Activated CD4-positive, alpha-beta T cell treated with anti-CD3 and anti-CD28 coated beads for 36 hours (primary cell): Measurements from ENCODE around the gene SLC35B2. TPM values are rescaled to one million over a fixed set of nuclear protein-coding genes. Genes with fewer than 3 reads are reported as not detected.
A peak's percentile ranks its signal among the peaks of the same experiment; 100 is the strongest.

Experiments used
- ATAC-seq: fragments of 200-7000 bp; cut with Tn5 transposase; one replicate; pipeline ENCODE4 v1.10.0; 2021; ENCODE audit warnings: mild to moderate bottlenecking, moderate library complexity
- CTCF ChIA-PET: fragments of 350-600 bp; sonication (Branson Sonifier 250); formaldehyde crosslinking; loops from one replicate; lab custom pipeline; 2021; ENCODE audit warnings: antibody characterized with exemption; lab: Charles Lee
- POLR2A ChIA-PET: fragments of 350-600 bp; sonication (Branson Sonifier 250); formaldehyde crosslinking; loops from one replicate; lab custom pipeline; 2021; ENCODE audit warnings: antibody characterized with exemption, inconsistent platforms; lab: Charles Lee
- DNase-seq: peaks from one replicate; pipeline ENCODE4 v3.0.0-alpha.2; 2020
- H3K27ac Mint-ChIP-seq: one replicate; pipeline ENCODE4 v1.8.0; 2021; ENCODE audit warnings: mixed read lengths
- H3K27me3 Mint-ChIP-seq: one replicate; pipeline ENCODE4 v1.8.0; 2021; ENCODE audit warnings: mixed read lengths
- H3K36me3 Mint-ChIP-seq: one replicate; pipeline ENCODE4 v1.8.0; 2021; ENCODE audit warnings: low read depth, mixed read lengths
- H3K4me1 Mint-ChIP-seq: one replicate; pipeline ENCODE4 v1.8.0; 2021; ENCODE audit warnings: mixed read lengths
- H3K4me3 Mint-ChIP-seq: one replicate; pipeline ENCODE4 v1.8.0; 2021; ENCODE audit warnings: mild to moderate bottlenecking, moderate library complexity, mixed read lengths
- H3K9me3 Mint-ChIP-seq: one replicate; pipeline ENCODE4 v1.8.0; 2021; ENCODE audit warnings: low read depth, mixed read lengths
- intact Hi-C, 2 experiments: fragments of 100-400 bp; cut with DNase I in 1 of 2; cut with micrococcal nuclease in 1 of 2; formaldehyde crosslinking; loops; one replicate each; pipeline versions ENCODE4 v1.14.2 to v1.15.1; 2022 to 2024; cut with DNase I, micrococcal nuclease
- total RNA-seq, 2 experiments: library from RNA; stranded (reverse); gene quantifications; one replicate each; pipeline ENCODE4 v1.2.3, GENCODE V29; 2021

SLC35B2 gene
- total RNA-seq, 2 experiments from 2014 or later = 14.1 TPM

DNA sequence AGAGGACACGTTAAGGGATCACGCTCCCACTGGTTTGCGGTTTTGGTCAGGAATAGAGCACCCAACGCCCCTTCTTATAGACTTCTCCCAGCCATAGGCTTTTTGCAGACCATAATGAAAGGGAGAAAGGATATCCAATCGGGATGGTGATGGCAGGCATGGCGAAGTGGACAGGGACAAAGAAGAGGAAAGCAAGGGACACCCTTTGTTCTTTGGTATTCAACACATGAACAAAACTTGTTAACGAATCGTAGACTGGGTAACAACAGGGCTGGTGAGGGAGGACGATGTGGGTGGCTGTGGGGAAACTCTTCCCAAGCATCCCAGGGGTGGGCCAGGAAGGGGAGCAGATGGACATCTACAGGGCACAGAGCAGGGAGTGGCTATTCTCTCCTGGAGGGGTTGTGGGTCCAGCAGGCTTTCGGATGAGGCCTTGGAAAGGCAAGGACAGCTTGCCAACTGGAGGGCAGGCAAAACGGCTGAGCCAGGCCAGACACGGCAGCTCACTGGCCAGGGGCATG is 11.9 kb downstream of the SLC35B2 start:
- no peaks in the 10 kb centered on the region for H3K9me3 Mint-ChIP-seq
- CTCF ChIA-PET = interaction anchor here (1.2 to 4.9 kb wide), 5 partner anchors 8 to 88 kb away, joined by 4 to 40 read pairs (median 5); partner anchors contain the start of genes SLC29A1 and SLC35B2

DNA sequence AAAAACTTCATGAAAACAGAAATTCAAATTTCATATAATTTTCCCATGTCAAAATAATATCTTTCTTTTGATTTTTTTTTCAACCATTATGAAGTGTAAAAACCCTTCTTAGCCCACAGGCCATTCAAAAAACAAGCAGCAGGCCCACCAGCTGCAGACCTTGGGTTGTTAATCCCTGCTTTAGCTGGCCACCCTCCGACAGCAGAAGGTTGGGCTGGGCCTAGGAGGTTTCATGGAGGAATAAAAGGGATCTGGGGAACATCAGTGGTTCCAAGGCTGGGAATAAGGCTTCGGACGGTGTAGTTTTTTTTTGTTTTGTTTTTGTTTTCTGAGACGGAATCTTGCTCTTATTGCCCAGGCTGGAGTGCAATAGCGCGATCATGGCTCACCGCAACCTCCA is 14.0 kb downstream of the SLC35B2 start:
- Mint-ChIP-seq H3K36me3 (peaks cover 16% of the 10 kb centered on the region), H3K27me3 (no peaks in the 10 kb centered on the region), H3K27ac (no peak overlapping the region), H3K4me3 (no peak overlapping the region), H3K9me3 (no peaks in the 10 kb centered on the region), H3K4me1 (peaks cover 24% of the 10 kb centered on the region)
- CTCF ChIA-PET = interaction anchor here (1.3 to 1.8 kb wide), 2 partner anchors 13 to 19 kb away, joined by 3 to 4 read pairs; no protein-coding TSS in a partner anchor
- intact Hi-C loops = loop anchor here in 1 of 2 experiments (10.0 kb wide), 1 partner anchor 1131 kb away; the partner anchor contains the start of gene SUPT3H
- POLR2A ChIA-PET = interaction anchor here (0.5 kb wide), 1 partner anchor 101 kb away, joined by 4 read pairs; no protein-coding TSS in a partner anchor
- DNase-seq = no peak
- ATAC-seq = no peak

More for the DNA sequence above, 11.9 kb downstream of the SLC35B2 start:
- ATAC-seq (no peak), DNase-seq (no peak)
- POLR2A ChIA-PET = interaction anchor here (3.6 to 5.0 kb wide), 2 partner anchors 11 to 22 kb away, joined by 55 to 70 read pairs; partner anchors contain the start of genes SLC29A1 and SLC35B2
- H3K4me3 Mint-ChIP-seq = peak overlapping the region; percentile 97
- H3K27ac Mint-ChIP-seq = peak overlapping the region; percentile 99
- no peaks in the 10 kb centered on the region for H3K27me3 Mint-ChIP-seq
- H3K36me3 Mint-ChIP-seq = peaks cover 37% of the 10 kb centered on the region
- H3K4me1 Mint-ChIP-seq = peaks cover 31% of the 10 kb centered on the region
- intact Hi-C loops = loop anchor here (5.0 to 10.0 kb wide), 4 partner anchors 473 to 1129 kb away; partner anchors contain the start of genes POLH (in 1 of the 2), POLR1C (in 1 of the 2), SUPT3H (in 1 of the 2) and VEGFA (in 1 of the 2)

DNA sequence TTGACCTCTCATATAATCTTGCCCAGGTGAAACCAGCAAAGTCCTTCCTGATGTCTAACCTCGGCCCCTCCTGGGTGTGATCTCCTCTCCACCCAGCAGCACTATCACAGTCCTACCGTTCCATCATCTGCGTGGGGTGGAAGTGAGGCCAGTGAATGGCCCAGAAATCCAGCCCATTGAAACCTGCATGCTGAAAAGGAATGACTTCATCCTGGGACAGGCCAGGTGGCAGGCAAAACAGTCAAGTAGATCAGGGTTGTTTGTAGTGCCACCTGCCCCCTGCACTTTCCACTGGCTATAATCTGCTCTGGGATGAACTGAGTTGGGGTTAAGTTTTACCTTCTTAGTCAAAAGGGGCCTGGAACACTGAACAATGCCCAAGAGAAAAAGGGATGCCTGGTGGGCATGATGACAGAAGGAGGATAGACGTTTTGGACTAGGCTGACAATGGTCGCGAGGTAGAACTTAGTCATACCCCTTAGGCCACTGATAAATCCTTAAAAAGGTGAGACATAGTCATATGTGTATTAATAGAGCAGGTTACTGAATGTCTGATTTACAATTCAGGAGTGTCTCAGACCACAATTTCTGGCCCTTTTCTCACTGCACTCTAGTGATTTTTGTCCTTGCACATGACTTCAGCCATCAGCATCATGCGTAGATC is 18.5 kb downstream of the SLC35B2 start:
- Mint-ChIP-seq H3K4me3 (peak overlapping the region; percentile 75), H3K4me1 (peaks cover 31% of the 10 kb centered on the region), H3K36me3 (peaks cover 2% of the 10 kb centered on the region), H3K27me3 (no peaks in the 10 kb centered on the region), H3K27ac (peak overlapping the region; percentile 94), H3K9me3 (no peaks in the 10 kb centered on the region)
- ATAC-seq (no peak), DNase-seq (no peak)
- CTCF ChIA-PET = interaction anchor here (0.7 kb wide), 1 partner anchor 18 kb away, joined by 3 read pairs; no protein-coding TSS in a partner anchor
- POLR2A ChIA-PET = interaction anchor here (0.7 to 1.8 kb wide), 2 partner anchors 8 to 33 kb away, joined by 3 to 15 read pairs; partner anchors contain the start of gene HSP90AB1
- intact Hi-C loops = loop anchor here (1.0 to 5.0 kb wide), 7 partner anchors 7 to 148 kb away; partner anchors contain the start of genes CDC5L (in 1 of the 2), MRPL14 (in 1 of the 2), NFKBIE (in 1 of the 2) and SLC29A1 (in 1 of the 2)

DNA sequence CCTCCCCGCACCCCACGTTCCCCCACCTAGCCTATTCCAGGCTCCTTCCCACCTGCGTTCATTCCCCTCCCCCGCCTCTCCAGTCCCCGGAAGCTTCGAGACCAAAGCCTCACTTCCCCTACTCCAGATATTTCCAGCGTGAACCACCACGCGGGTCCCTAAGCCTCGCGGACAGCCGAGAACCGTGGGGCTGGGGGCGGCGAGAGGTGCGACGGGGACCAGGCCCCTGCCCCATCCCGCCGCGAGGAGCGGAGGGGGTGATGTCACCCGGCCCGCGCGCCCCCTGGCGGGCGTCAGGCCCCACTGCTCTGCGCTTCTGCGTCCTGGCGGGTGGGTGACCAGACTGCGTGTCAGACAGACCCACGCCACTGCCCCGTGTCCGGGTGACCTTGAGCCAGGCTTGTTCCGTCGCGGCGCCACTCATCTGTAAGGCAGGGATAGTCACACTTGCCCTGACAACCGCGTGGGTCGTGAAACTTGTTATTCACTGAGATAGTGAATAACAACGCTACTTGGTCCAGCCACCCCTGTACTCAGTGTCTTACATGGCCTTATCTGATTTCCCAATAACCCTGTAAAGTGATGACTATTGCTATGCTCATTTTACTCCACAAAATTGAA is 19.4 kb downstream of the SLC35B2 start:
- ATAC-seq (peak; percentile 78), DNase-seq (peak; percentile 88)
- intact Hi-C loops = loop anchor here (1.0 to 5.0 kb wide), 9 partner anchors 8 to 149 kb away; partner anchors contain the start of genes CDC5L (in 1 of the 2), MRPL14 (in 1 of the 2), NFKBIE (in 1 of the 2) and SLC29A1 (in 1 of the 2)
- ChIA-PET POLR2A (interaction anchor here (0.6 to 1.8 kb wide), 4 partner anchors 9 to 536 kb away, joined by 3 to 15 read pairs (median 4); partner anchors contain the start of gene HSP90AB1), CTCF (interaction anchor here (0.6 to 1.7 kb wide), 6 partner anchors 13 to 77 kb away, joined by 3 to 8 read pairs (median 4); no protein-coding TSS in a partner anchor)
- Mint-ChIP-seq H3K27me3 (no peaks in the 10 kb centered on the region), H3K27ac (peak overlapping the region; percentile 94), H3K9me3 (no peaks in the 10 kb centered on the region), H3K4me1 (peaks cover 31% of the 10 kb centered on the region), H3K4me3 (peak overlapping the region; percentile 75), H3K36me3 (peaks cover 7% of the 10 kb centered on the region)

DNA sequence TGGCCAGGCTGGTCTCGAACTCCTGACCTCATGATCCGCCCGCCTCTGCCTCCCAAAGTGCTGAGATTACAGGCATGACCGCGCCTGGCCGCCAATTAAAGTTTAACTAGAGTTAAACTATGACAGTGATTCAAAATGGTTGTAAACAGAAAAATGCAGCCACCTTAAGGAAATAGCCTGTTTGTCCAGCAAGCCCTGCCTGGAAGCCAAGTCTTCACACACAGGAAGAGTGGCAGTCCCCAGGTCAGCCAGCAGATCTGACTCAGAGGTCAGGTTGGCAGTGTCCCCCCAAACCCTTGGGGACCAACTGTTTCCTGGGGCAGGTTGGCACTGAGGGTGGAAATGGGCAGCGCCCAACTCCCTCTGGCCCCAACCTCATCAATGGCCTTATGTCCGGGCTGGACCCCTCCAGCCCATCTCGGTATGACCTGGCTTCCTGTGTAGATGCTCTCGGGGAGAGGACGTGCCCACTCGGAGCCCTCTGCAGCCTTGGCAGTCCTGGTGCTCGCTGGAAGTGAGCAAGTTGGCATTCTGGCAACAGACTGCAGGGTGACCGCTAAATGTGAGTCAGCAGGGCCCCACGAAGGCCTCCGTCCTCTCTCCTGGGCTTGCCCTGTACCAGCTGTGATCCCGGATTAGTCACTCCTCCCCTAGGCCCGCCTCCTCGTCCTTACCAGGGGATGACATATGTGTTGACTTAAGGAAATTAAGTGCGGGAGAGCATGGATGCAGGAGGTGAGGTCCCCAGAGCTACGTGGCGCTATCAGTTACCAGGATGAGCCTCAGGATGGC is 20.1 kb downstream of the SLC35B2 start:
- H3K36me3 Mint-ChIP-seq = peaks cover 12% of the 10 kb centered on the region
- H3K4me3 Mint-ChIP-seq = peak overlapping the region; percentile 75
- peak; percentile 89 for DNase-seq
- CTCF ChIA-PET = interaction anchor here (0.5 to 1.7 kb wide), 7 partner anchors 9 to 76 kb away, joined by 3 to 8 read pairs (median 3); no protein-coding TSS in a partner anchor
- H3K27ac Mint-ChIP-seq = peak overlapping the region; percentile 94
- peak; percentile 87 for ATAC-seq
- POLR2A ChIA-PET = interaction anchor here (0.8 to 1.8 kb wide), 3 partner anchors 10 to 51 kb away, joined by 3 to 15 read pairs (median 6); partner anchors contain the start of gene HSP90AB1
- peaks cover 29% of the 10 kb centered on the region for H3K4me1 Mint-ChIP-seq
- no peaks in the 10 kb centered on the region for H3K27me3 Mint-ChIP-seq
- intact Hi-C loops = loop anchor here (1.0 to 5.0 kb wide), 3 partner anchors 13 to 141 kb away; no protein-coding TSS in a partner anchor
- no peaks in the 10 kb centered on the region for H3K9me3 Mint-ChIP-seq

DNA sequence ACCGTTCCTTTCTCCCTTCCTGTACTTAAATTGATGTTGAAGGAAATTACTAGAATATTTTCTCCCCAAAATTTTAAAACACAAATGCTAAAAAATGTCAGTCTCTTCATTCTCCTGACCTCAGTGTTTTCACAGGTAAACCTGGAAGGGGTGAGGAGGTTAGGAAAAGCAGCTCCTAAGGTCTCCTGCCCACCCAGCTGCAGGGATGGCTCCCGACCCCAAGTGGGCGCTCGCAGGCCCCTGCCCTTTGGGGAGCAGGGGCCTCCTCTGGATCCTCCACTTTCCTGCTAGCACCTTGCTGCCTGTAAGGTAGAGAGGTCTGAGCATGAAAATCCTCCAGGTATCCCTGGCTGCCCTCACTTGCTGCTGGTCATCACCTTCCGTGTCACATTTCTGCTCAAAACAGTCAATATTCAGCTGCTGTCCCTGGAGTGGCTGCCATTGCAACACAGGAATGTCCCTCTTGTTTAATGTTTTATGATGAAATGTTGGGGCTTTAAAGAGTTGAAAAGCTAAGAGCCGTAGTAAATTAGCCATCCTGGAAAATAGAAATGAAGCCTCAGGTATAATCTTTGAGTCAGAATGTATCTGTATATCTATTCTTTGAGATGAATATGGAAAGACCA is 21.3 kb downstream of the SLC35B2 start:
- DNase-seq = no peak
- H3K27ac Mint-ChIP-seq = no peak overlapping the region
- no peak overlapping the region for H3K4me3 Mint-ChIP-seq
- H3K9me3 Mint-ChIP-seq = no peaks in the 10 kb centered on the region
- H3K27me3 Mint-ChIP-seq = no peaks in the 10 kb centered on the region
- peaks cover 21% of the 10 kb centered on the region for H3K36me3 Mint-ChIP-seq
- ATAC-seq = no peak
- H3K4me1 Mint-ChIP-seq = peaks cover 26% of the 10 kb centered on the region
- CTCF ChIA-PET = interaction anchor here (0.6 to 2.8 kb wide), 12 partner anchors 8 to 779 kb away, joined by 3 to 16 read pairs (median 4); partner anchors contain the start of gene HSP90AB1
- POLR2A ChIA-PET = interaction anchor here (0.6 to 2.8 kb wide), 2 partner anchors 11 to 14 kb away, joined by 8 read pairs; partner anchors contain the start of gene HSP90AB1
- intact Hi-C loops = loop anchor here in 1 of 2 experiments (5.0 kb wide), 1 partner anchor 139 kb away; no protein-coding TSS in a partner anchor

DNA sequence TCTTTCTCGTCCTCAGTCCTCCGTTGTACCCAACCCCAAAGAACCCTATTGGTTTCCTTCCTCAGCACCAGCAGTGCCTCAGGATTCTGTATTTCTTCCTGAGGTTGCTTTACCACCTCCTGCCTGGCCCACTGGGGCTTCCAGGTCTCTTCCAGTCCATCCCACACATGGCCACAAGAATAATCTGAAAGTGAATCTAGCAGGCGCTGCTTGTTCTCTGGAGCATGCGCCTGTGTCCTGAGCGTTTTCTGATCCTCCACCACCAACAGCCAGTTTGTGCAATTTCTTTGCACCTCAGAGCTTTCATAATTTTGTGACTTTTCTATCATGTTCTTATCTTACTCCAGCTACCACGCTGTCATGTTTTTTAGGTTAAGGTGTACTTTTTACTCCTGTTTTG is 22.1 kb downstream of the SLC35B2 start:
- DNase-seq = no peak
- no peaks in the 10 kb centered on the region for H3K27me3 Mint-ChIP-seq
- ChIA-PET CTCF (interaction anchor here (0.6 to 2.8 kb wide), 10 partner anchors 9 to 779 kb away, joined by 3 to 16 read pairs (median 4); partner anchors contain the start of gene HSP90AB1), POLR2A (interaction anchor here (2.8 kb wide), 1 partner anchor 12 kb away, joined by 8 read pairs; the partner anchor contains the start of gene HSP90AB1)
- intact Hi-C loops = loop anchor here in 1 of 2 experiments (5.0 kb wide), 1 partner anchor 138 kb away; no protein-coding TSS in a partner anchor
- no peak overlapping the region for H3K27ac Mint-ChIP-seq
- no peak overlapping the region for H3K4me3 Mint-ChIP-seq
- ATAC-seq = no peak
- H3K36me3 Mint-ChIP-seq = peaks cover 28% of the 10 kb centered on the region
- no peaks in the 10 kb centered on the region for H3K9me3 Mint-ChIP-seq
- H3K4me1 Mint-ChIP-seq = peaks cover 26% of the 10 kb centered on the region

DNA sequence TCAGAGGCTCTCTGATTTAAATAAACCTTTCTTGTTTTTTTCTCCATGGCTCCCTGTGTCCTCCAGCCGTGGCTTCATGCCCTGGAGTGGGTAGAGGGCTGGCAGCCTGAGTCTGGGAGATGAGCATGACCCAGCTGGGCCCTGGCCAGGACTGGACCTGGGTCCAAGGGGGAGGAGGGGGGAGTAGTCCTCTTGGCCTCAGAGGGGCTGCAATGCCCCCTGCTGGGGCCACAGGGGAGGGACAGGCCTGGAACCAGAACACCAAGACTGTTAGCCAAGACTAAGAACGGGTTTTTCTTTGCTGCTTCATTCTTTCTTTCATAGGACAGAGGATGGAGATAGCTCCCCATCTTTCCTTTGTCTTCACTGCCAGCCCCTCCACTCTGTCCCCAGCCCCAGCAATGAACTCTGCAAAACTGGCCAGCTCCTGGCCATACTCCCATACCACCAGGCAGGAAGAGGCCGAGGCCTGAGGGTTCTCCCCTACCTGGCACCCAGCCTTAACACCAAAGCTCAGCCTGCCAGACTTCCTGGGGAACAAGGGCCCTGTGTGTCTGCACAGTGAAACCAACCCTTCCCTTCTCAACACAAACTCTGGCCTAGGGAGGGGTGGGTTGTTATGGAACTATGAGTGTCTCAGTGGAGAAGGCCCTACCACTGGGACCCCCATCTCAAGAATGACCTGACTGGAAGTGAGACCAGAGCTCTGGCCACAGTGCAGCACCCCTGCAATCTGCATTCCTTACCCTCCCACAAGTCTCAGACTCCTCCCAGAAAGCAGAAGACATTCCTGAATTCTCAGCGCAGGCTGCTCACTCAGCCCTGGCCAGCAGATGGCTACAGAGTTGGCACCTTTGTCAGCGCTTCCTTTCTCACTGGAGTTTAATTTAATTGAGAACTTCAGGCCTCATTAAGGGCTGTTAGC is 23.0 kb downstream of the SLC35B2 start:
- Mint-ChIP-seq H3K9me3 (no peaks in the 10 kb centered on the region), H3K4me1 (peaks cover 25% of the 10 kb centered on the region), H3K36me3 (peaks cover 31% of the 10 kb centered on the region), H3K4me3 (no peak overlapping the region), H3K27ac (no peak overlapping the region), H3K27me3 (no peaks in the 10 kb centered on the region)
- intact Hi-C loops = loop anchor here in 1 of 2 experiments (1.0 to 5.0 kb wide), 2 partner anchors 62 to 137 kb away; no protein-coding TSS in a partner anchor
- ChIA-PET CTCF (interaction anchor here (0.9 to 2.8 kb wide), 8 partner anchors 10 to 62 kb away, joined by 3 to 16 read pairs (median 4); partner anchors contain the start of gene HSP90AB1), POLR2A (interaction anchor here (2.8 kb wide), 1 partner anchor 13 kb away, joined by 8 read pairs; the partner anchor contains the start of gene HSP90AB1)
- ATAC-seq (no peak), DNase-seq (peak; percentile 38)
